Stomach (tissue), 4 donors: Measurements from ENCODE around the gene SEPTIN10.

Experiments
- CTCF ChIP-seq, 7 experiments: fragments of 450-650 bp in 4 of 7; fragments of 200-600 bp in 3 of 7; sonication (generic) in 3 of 7; IDR thresholded peaks; one replicate each; pipeline ENCODE4 v1.5.1; 2016 to 2019; ENCODE audit warnings: antibody characterized with exemption in 7 of 7, control low read depth in 2 of 7, mild to moderate bottlenecking in 1 of 7
- POLR2A ChIP-seq, 4 donors: fragments of 450-650 bp; IDR thresholded peaks; one replicate each; pipeline ENCODE4 v1.6.1; 2016; ENCODE audit warnings: antibody characterized with exemption in 4 of 4, control low read depth in 2 of 4, mild to moderate bottlenecking in 1 of 4, moderate library complexity in 1 of 4
- POLR2AphosphoS5 ChIP-seq, 3 donors: sonication (generic); formaldehyde crosslinking; IDR thresholded peaks; one replicate each; pipeline ENCODE4 v1.6.1; 2016; ENCODE audit warnings: antibody characterized with exemption in 3 of 3

GRCh38 chr2:109516445-109517117, 97.2 kb downstream of the SEPTIN10 start:
- no peak for TF ChIP-seq POLR2A (IDR thresholded peaks at IDR 0.05)
- peak in 3 of 7 experiments; percentile 20 to 36 (median 26) for TF ChIP-seq CTCF (IDR thresholded peaks at IDR 0.05)
- TF ChIP-seq POLR2AphosphoS5 (IDR thresholded peaks at IDR 0.05) = no peak
